Body of pancreas (tissue), 4 donors: ENCODE measurements around the gene MRPS14. TPM values are rescaled to one million over a fixed set of nuclear protein-coding genes. Genes with fewer than 3 reads are reported as not detected.

Experiments
- ATAC-seq: fragments of 150-250 bp; one replicate; pipeline ENCODE4 v1.9.1; 2016
- DNase-seq, 4 donors: peaks; one replicate each; pipeline ENCODE4 v3.0.0-alpha.2; 2019
- H3K27ac ChIP-seq, 4 donors: fragments of 200-600 bp; sonication (generic); 1 replicate in 3 of 4; 2 replicates in 1 of 4; pipeline versions ENCODE4 v1.5.1 to v1.6.1; 2016 to 2019; ENCODE audit warnings: mild to moderate bottlenecking in 1 of 4, mixed read lengths in 1 of 4, moderate library complexity in 1 of 4
- H3K27me3 ChIP-seq, 2 donors: fragments of 200-600 bp; sonication (generic); one replicate each; pipeline ENCODE4 v1.6.0; 2016; ENCODE audit warnings: mild to moderate bottlenecking in 1 of 2
- H3K36me3 ChIP-seq, 2 donors: fragments of 200-600 bp; sonication (generic); replicated peaks in 1 of 2; 2 replicates each; pipeline ENCODE4 v1.5.1; 2016; ENCODE audit warnings: low read depth in 2 of 2; ENCODE audit not compliant: insufficient read depth in 1 of 2
- H3K4me1 ChIP-seq: fragments of 200-600 bp; sonication (generic); one replicate; pipeline ENCODE4 v1.6.0; 2016
- H3K4me3 ChIP-seq, 2 donors: fragments of 200-600 bp; sonication (generic); 1 replicate in 1 of 2; 2 replicates in 1 of 2; pipeline ENCODE4 v1.5.1; 2016 to 2019
- H3K9me3 ChIP-seq, 3 donors: fragments of 200-600 bp; sonication (generic); 1 replicate in 2 of 3; 2 replicates in 1 of 3; pipeline ENCODE4 v1.5.1; 2016
- CTCF ChIP-seq, 7 experiments: fragments of 450-650 bp in 4 of 7; fragments of 200-600 bp in 3 of 7; sonication (generic) in 3 of 7; IDR thresholded peaks; one replicate each; pipeline ENCODE4 v1.5.1; 2016 to 2019; ENCODE audit warnings: antibody characterized with exemption in 7 of 7
- POLR2A ChIP-seq, 3 donors: fragments of 450-650 bp; IDR thresholded peaks; one replicate each; pipeline ENCODE4 v1.6.1; 2016; ENCODE audit warnings: antibody characterized with exemption in 3 of 3, mild to moderate bottlenecking in 2 of 3
- WGBS, 2 donors: methylation state at CpG; one replicate each; pipeline ENCODE4 v1.1.5; 2017; 5-methylcytosine and 5-hydroxymethylcytosine counted together
- intact Hi-C: fragments of 100-400 bp; cut with DNase I; formaldehyde crosslinking; loops from one replicate; pipeline ENCODE4 v1.15.1; 2023
- total RNA-seq, 2 donors: library from RNA; depleted of rRNA; stranded (reverse); fragments of >200 nt; gene quantifications; one replicate each; pipeline ENCODE4 v1.1.0, GENCODE V29; 2016

The MRPS14 gene
- total RNA-seq = 10 to 100 TPM; 10.9 to 15.6 TPM

GRCh38 chr1:175023043-175023921 lies at the start of gene MRPS14:
Gene MRPS14, minus strand, starts transcription at chr1:175023425. Its CDS starts 17 bp downstream, at chr1:175023408.
- intact Hi-C loops = no loop called here
- Histone ChIP-seq H3K4me3 (peak within 1 kb of the TSS; percentile 77 to 99), H3K9me3 (no peaks in the 10 kb centered on the region), H3K36me3 (peaks cover 0 to 5% of the 10 kb centered on the region in 2 donors), H3K27ac (peak within 1 kb of the TSS; percentile 62 to 88 (median 82)), H3K27me3 (no peaks in the 10 kb centered on the region), H3K4me1 (peaks cover 12% of the 10 kb centered on the region)
- WGBS, 2 donors = 3 to 4% methylated on average over 33 to 42 of the region's 42 CpGs
- DNase-seq = peak; percentile 98
- peak; percentile 99 for ATAC-seq
- no peak for TF ChIP-seq CTCF (IDR thresholded peaks at IDR 0.05)
- peak; percentile 53 to 85 (median 84) for TF ChIP-seq POLR2A (IDR thresholded peaks at IDR 0.05)

GRCh38 chr1:175072099-175072951 lies 49.1 kb upstream of the MRPS14 start:
- Histone ChIP-seq H3K36me3 (no peaks in the 10 kb centered on the region), H3K27me3 (peaks cover 0 to 4% of the 10 kb centered on the region in 2 donors), H3K4me1 (no peaks in the 10 kb centered on the region), H3K27ac (no peak overlapping the region), H3K9me3 (no peaks in the 10 kb centered on the region), H3K4me3 (no peak overlapping the region)
- 23 to 35% methylated on average over 10 of the region's 10 CpGs for WGBS, 2 donors
- DNase-seq = peak in 1 of 4 donors; percentile 14
- no peak for ATAC-seq
- TF ChIP-seq POLR2A (IDR thresholded peaks at IDR 0.05) (no peak), CTCF (IDR thresholded peaks at IDR 0.05) (no peak)
- intact Hi-C loops = no loop called here

- ATAC-seq (no peak), DNase-seq (no peak)
- Histone ChIP-seq H3K4me3 (no peak overlapping the region), H3K9me3 (no peaks in the 10 kb centered on the region), H3K27me3 (peaks cover 0 to 4% of the 10 kb centered on the region in 2 donors), H3K27ac (no peak overlapping the region), H3K36me3 (no peaks in the 10 kb centered on the region), H3K4me1 (no peaks in the 10 kb centered on the region)
- TF ChIP-seq POLR2A (IDR thresholded peaks at IDR 0.05) (no peak), CTCF (IDR thresholded peaks at IDR 0.05) (no peak)
- WGBS, 2 donors = 49 to 59% methylated on average over 3 of the region's 3 CpGs
- intact Hi-C loops = no loop called here
Measured at GRCh38 chr1:175071276-175071943, 48.2 kb upstream of the MRPS14 start.

GRCh38 chr1:175070818-175071217 lies 47.6 kb upstream of the MRPS14 start:
- no peak for TF ChIP-seq POLR2A (IDR thresholded peaks at IDR 0.05)
- TF ChIP-seq CTCF (IDR thresholded peaks at IDR 0.05) = no peak
- H3K4me3 ChIP-seq = no peak overlapping the region
- intact Hi-C loops = no loop called here
- no peak for DNase-seq
- ATAC-seq = no peak
- no peak overlapping the region for H3K27ac ChIP-seq
- no peaks in the 10 kb centered on the region for H3K4me1 ChIP-seq
- peaks cover 0 to 4% of the 10 kb centered on the region in 2 donors for H3K27me3 ChIP-seq
- no peaks in the 10 kb centered on the region for H3K36me3 ChIP-seq
- H3K9me3 ChIP-seq = no peaks in the 10 kb centered on the region
